Endothelial cell of umbilical vein (primary cell): Measurements from ENCODE around the gene EPHA5. TPM values are rescaled to one million over a fixed set of nuclear protein-coding genes. Genes with fewer than 3 reads are reported as not detected.
A peak's percentile ranks its signal among the peaks of the same experiment; 100 is the strongest.

Experiments used
- BruUV-seq: library from RNA; stranded (reverse); fragments of 400-500 nt; replicated peaks from 2 replicates; lab custom pipeline; 2021; lab: Mats Ljungman, UMichigan
- CTCF ChIA-PET: fragments of 300-600, 350-600 bp; sonication (Branson Sonifier 250); formaldehyde crosslinking; loops from one replicate; lab custom pipeline; 2021; ENCODE audit warnings: antibody characterized with exemption, inconsistent platforms; lab: Charles Lee
- POLR2A ChIA-PET: fragments of 300-600, 350-600 bp; sonication (Branson Sonifier 250); formaldehyde crosslinking; loops from one replicate; lab custom pipeline; 2021; ENCODE audit warnings: antibody characterized with exemption, inconsistent platforms; lab: Charles Lee
- DNase-seq: peaks from one replicate; pipeline ENCODE4 v3.0.0-alpha.2; 2011; ENCODE audit warnings: low read depth, low spot score
- FAIRE-seq: peaks from 2 replicates; lab custom pipeline; 2011; peaks lifted over from hg19 to GRCh38; lab: Jason Lieb, UNC
- H2AFZ ChIP-seq: 2 replicates; pipeline ENCODE4 v1.6.0; 2012; ENCODE audit warnings: low read depth, low read length, control low read depth, inconsistent platforms
- H3K27ac ChIP-seq: 2 replicates; pipeline ENCODE4 v1.5.1; 2011; ENCODE audit warnings: low read depth, mild to moderate bottlenecking, control low read depth, low read length, moderate library complexity; ENCODE audit not compliant: insufficient read depth
- H3K27me3 ChIP-seq, 2 experiments: 2 replicates each; pipeline versions ENCODE4 v1.6.0 to v1.6.1; 2011; ENCODE audit warnings: low read length in 2 of 2, mixed read lengths in 1 of 2; ENCODE audit not compliant: control insufficient read depth in 2 of 2, insufficient read depth in 2 of 2
- H3K36me3 ChIP-seq, 2 experiments: 2 replicates in 1 of 2; 3 replicates in 1 of 2; pipeline ENCODE4 v1.5.1; 2011; ENCODE audit warnings: low read length in 2 of 2, mild to moderate bottlenecking in 1 of 2, moderate library complexity in 1 of 2; ENCODE audit not compliant: control insufficient read depth in 2 of 2, insufficient read depth in 2 of 2; ENCODE audit errors: extremely low read depth in 1 of 2
- H3K4me1 ChIP-seq: 3 replicates; pipeline ENCODE4 v1.5.1; 2011; ENCODE audit warnings: mild to moderate bottlenecking, low read length; ENCODE audit not compliant: control insufficient read depth, insufficient read depth; ENCODE audit errors: extremely low read depth
- H3K4me2 ChIP-seq: 2 replicates; pipeline ENCODE4 v1.6.1; 2011; ENCODE audit warnings: low read length, control low read depth, mixed read lengths; ENCODE audit not compliant: insufficient read depth
- H3K4me3 ChIP-seq, 3 experiments: fragments of 200-600 bp in 1 of 3; sonication (generic), shearing (Covaris generic) in 1 of 3; replicated peaks in 1 of 3; 2 replicates each; pipeline ENCODE4 v1.5.1; 2011 to 2016; ENCODE audit warnings: control low read depth in 3 of 3, low read length in 3 of 3, mild to moderate bottlenecking in 2 of 3, inconsistent platforms in 1 of 3, low read depth in 1 of 3, moderate library complexity in 1 of 3; ENCODE audit not compliant: insufficient read depth in 1 of 3
- H3K79me2 ChIP-seq: 2 replicates; pipeline ENCODE4 v1.6.0; 2012; ENCODE audit warnings: low read length, inconsistent platforms; ENCODE audit not compliant: control insufficient read depth, insufficient read depth
- H3K9ac ChIP-seq: replicated peaks from 2 replicates; pipeline ENCODE3; 2011; ENCODE audit warnings: low read length, control low read depth; ENCODE audit not compliant: insufficient read depth; ENCODE audit errors: extremely low read depth
- H3K9me1 ChIP-seq: replicated peaks from 3 replicates; pipeline ENCODE4 v1.6.0; 2011; ENCODE audit warnings: mild to moderate bottlenecking, low read length; ENCODE audit not compliant: control insufficient read depth, insufficient read depth; ENCODE audit errors: extremely low read depth
- H3K9me3 ChIP-seq: replicated peaks from 2 replicates; pipeline ENCODE4 v1.5.1; 2012; ENCODE audit warnings: low read length, inconsistent platforms; ENCODE audit not compliant: control insufficient read depth, insufficient read depth
- H4K20me1 ChIP-seq: replicated peaks from 2 replicates; pipeline ENCODE3; 2011; ENCODE audit warnings: mild to moderate bottlenecking, low read length; ENCODE audit not compliant: control insufficient read depth, insufficient read depth; ENCODE audit errors: extremely low read depth
- CTCF ChIP-seq, 2 donors: IDR thresholded peaks; 1 replicate in 1 of 2; 2 replicates in 1 of 2; pipeline ENCODE4 v1.5.1; 2011; ENCODE audit warnings: low read length in 2 of 2, mild to moderate bottlenecking in 2 of 2, moderate library complexity in 2 of 2, control low read depth in 1 of 2, inconsistent platforms in 1 of 2, low read depth in 1 of 2; ENCODE audit not compliant: insufficient read depth in 1 of 2; ENCODE audit errors: extremely low read depth in 1 of 2
- EZH2 ChIP-seq: IDR thresholded peaks from 2 replicates; pipeline ENCODE4 v1.6.1; 2012; ENCODE audit warnings: borderline replicate concordance, low read depth, mild to moderate bottlenecking, moderate library complexity, low read length, inconsistent platforms; ENCODE audit not compliant: severe bottlenecking
- GATA2 ChIP-seq: IDR thresholded peaks from 2 replicates; pipeline ENCODE4 v1.7.0; 2011; ENCODE audit warnings: low read depth, mild to moderate bottlenecking, moderate library complexity, mixed read lengths, low read length; ENCODE audit not compliant: insufficient read length, insufficient read depth
- JUN ChIP-seq: IDR thresholded peaks from 2 replicates; pipeline ENCODE4 v1.6.1; 2011; ENCODE audit warnings: borderline replicate concordance, low read depth; ENCODE audit not compliant: insufficient read length, insufficient read depth
- MAX ChIP-seq: IDR thresholded peaks from 2 replicates; pipeline ENCODE4 v1.6.1; 2011; ENCODE audit not compliant: insufficient read depth, insufficient read length
- POLR2A ChIP-seq: IDR thresholded peaks from 2 replicates; pipeline ENCODE4 v1.6.1; 2012; ENCODE audit warnings: low read depth, mild to moderate bottlenecking, control low read depth, low read length
- POLR2AphosphoS5 ChIP-seq: IDR thresholded peaks from 2 replicates; pipeline ENCODE4 v1.6.1; 2012; ENCODE audit warnings: low read depth, mild to moderate bottlenecking, control low read depth, low read length, moderate library complexity; ENCODE audit not compliant: insufficient read depth
- dilution Hi-C: fragments of 300-500 bp; cut with MboI; formaldehyde crosslinking; loops from one replicate; pipeline ENCODE4 v1.15.0; 2019; ENCODE audit warnings: low sequenced_read_pairs; ENCODE audit not compliant: extremely low pct_ligation_motif_present
- intact Hi-C: fragments of 100-400 bp; cut with micrococcal nuclease; formaldehyde crosslinking; loops from one replicate; pipeline ENCODE4 v1.10.0; 2022
- polyA plus RNA-seq, 4 experiments: library from polyadenylated mRNA; depleted of rRNA in 3 of 4; stranded (reverse) in 3 of 4; unstranded in 1 of 4; fragments of >200 nt; gene quantifications; 2 replicates each; pipeline versions ENCODE4 v1.2.1 to v1.2.3, GENCODE V29; 2011 to 2012; ENCODE audit warnings: missing spikeins in 1 of 4
- total RNA-seq: library from RNA; stranded (reverse); gene quantifications from 2 replicates; pipeline ENCODE4 v1.2.3, GENCODE V29; 2021

EPHA5 gene
- total and polyA plus RNA-seq, 2 donors (not counting 3 experiments of a cell fraction or from before 2014, with no cell fraction given) = 0.31 to 0.39 TPM

GRCh38 chr4:65653740-65654361 is 16.4 kb downstream of the EPHA5 start:
- intact Hi-C loops (loop anchor here (2.0 to 5.0 kb wide), 2 partner anchors 17 to 152 kb away; partner anchors contain the start of gene EPHA5), dilution Hi-C loops (no loop called here)
- H3K36me3 ChIP-seq = no peaks in the 10 kb centered on the region
- no peak for FAIRE-seq
- TF ChIP-seq EZH2 (no peak), GATA2 (peak; percentile 72)
- peaks cover 28% of the 10 kb centered on the region for H3K4me1 ChIP-seq
- CTCF ChIA-PET = no interaction called here
- H2AFZ ChIP-seq = peak overlapping the region; percentile 85
- no peaks in the 10 kb centered on the region for H3K27me3 ChIP-seq
- no peaks in the 10 kb centered on the region for H3K9me3 ChIP-seq
- no TSS peak for BruUV-seq
- POLR2A ChIA-PET = no interaction called here
- peak; percentile 24 for DNase-seq
- H3K27ac ChIP-seq = peak overlapping the region; percentile 70
- H3K9ac ChIP-seq = peak overlapping the region; percentile 23
- no peaks in the 10 kb centered on the region for H3K9me1 ChIP-seq
- peak overlapping the region; percentile 81 for H3K4me2 ChIP-seq
- H3K79me2 ChIP-seq = no peaks in the 10 kb centered on the region
- H3K4me3 ChIP-seq = peak overlapping the region in 1 of 3 experiments; percentile 32
- H4K20me1 ChIP-seq = no peaks in the 10 kb centered on the region

GRCh38 chr4:65651751-65652150 is 18.5 kb downstream of the EPHA5 start:
- Histone ChIP-seq H3K4me2 (no peak overlapping the region), H3K9me3 (no peaks in the 10 kb centered on the region), H3K9ac (no peak overlapping the region), H2AFZ (no peak overlapping the region), H3K27me3 (no peaks in the 10 kb centered on the region), H3K79me2 (no peaks in the 10 kb centered on the region), H3K9me1 (no peaks in the 10 kb centered on the region), H4K20me1 (no peaks in the 10 kb centered on the region), H3K36me3 (no peaks in the 10 kb centered on the region), H3K4me1 (peaks cover 28% of the 10 kb centered on the region), H3K27ac (no peak overlapping the region), H3K4me3 (no peak overlapping the region)
- intact Hi-C loops = loop anchor here (5.0 kb wide), 1 partner anchor 149 kb away; no protein-coding TSS in a partner anchor
- CTCF ChIA-PET = interaction anchor here (0.9 to 1.2 kb wide), 2 partner anchors 14 to 17 kb away, joined by 3 to 5 read pairs; no protein-coding TSS in a partner anchor
- dilution Hi-C loops = no loop called here
- POLR2A ChIA-PET = no interaction called here
- no TSS peak for BruUV-seq
- TF ChIP-seq POLR2AphosphoS5 (no peak), JUN (no peak), MAX (no peak), EZH2 (no peak), GATA2 (no peak), POLR2A (no peak), CTCF (IDR thresholded peaks at IDR 0.05; ENCODE audit: extremely low read depth in 1 of 2, insufficient read depth in 1 of 2, low read depth in 1 of 2, low read length in 2 of 2) (no peak)
- FAIRE-seq = no peak
- no peak for DNase-seq
